Left ventricle myocardium inferior (tissue), 1 donor: ENCODE data around the gene HMGCL. TPM values are rescaled to one million over a fixed set of nuclear protein-coding genes. Genes with fewer than 3 reads are reported as not detected.

Experiments
- DNase-seq: peaks from one replicate; pipeline ENCODE4 v3.0.0-alpha.2; 2020
- H3K27ac ChIP-seq: fragments of 200-600 bp; replicated peaks from 2 replicates; pipeline ENCODE4 v1.8.0; 2021
- H3K27me3 ChIP-seq: fragments of 200-600 bp; 2 replicates; pipeline ENCODE4 v1.8.0; 2021; ENCODE audit warnings: low read depth
- H3K36me3 ChIP-seq: fragments of 200-600 bp; 2 replicates; pipeline ENCODE4 v1.8.0; 2021
- H3K4me1 ChIP-seq: fragments of 200-600 bp; 2 replicates; pipeline ENCODE4 v1.8.0; 2021
- H3K4me3 ChIP-seq: fragments of 200-600 bp; 2 replicates; pipeline ENCODE4 v1.8.0; 2021; ENCODE audit warnings: mild to moderate bottlenecking, moderate library complexity
- H3K9me3 ChIP-seq: fragments of 200-600 bp; replicated peaks from 2 replicates; pipeline ENCODE4 v1.8.0; 2021
- CTCF ChIP-seq: fragments of 200-600 bp; IDR thresholded peaks from 2 replicates; pipeline ENCODE4 v1.8.0; 2021; ENCODE audit warnings: antibody characterized with exemption, mild to moderate bottlenecking, borderline replicate concordance
- intact Hi-C: fragments of 100-400 bp; cut with micrococcal nuclease; formaldehyde crosslinking; loops from one replicate; pipeline ENCODE4 v1.11.0; 2022
- total RNA-seq: library from RNA; stranded (reverse); fragmentation: NEBNext Ultra II Directional; extraction: Animal tissue kit (Norgen Biotek cat#: 25700); gene quantifications from one replicate; pipeline ENCODE4 v1.2.1, GENCODE V29; 2021
- donor health status: DM: no; HTN: yes; CAD: no; lungs with severe emphysema.

The HMGCL gene
- total RNA-seq, 1 donor from 2014 or later, result 31.9 TPM

- H3K9me3 ChIP-seq, result no peaks in the 10 kb centered on the region
- H3K4me3 ChIP-seq, result no peak overlapping the region
- intact Hi-C loops, result no loop called here
- peaks cover 83% of the 10 kb centered on the region for H3K4me1 ChIP-seq
- H3K27ac ChIP-seq, result no peak overlapping the region
- H3K27me3 ChIP-seq, result no peaks in the 10 kb centered on the region
- DNase-seq, result no peak
- peaks cover 22% of the 10 kb centered on the region for H3K36me3 ChIP-seq
- no peak for TF ChIP-seq CTCF
Observed at GRCh38 chr1:23776217-23776616, 49.0 kb downstream of the HMGCL start.

- H3K4me1 ChIP-seq, result peaks cover 75% of the 10 kb centered on the region
- no peak overlapping the region for H3K4me3 ChIP-seq
- H3K27me3 ChIP-seq, result no peaks in the 10 kb centered on the region
- TF ChIP-seq CTCF, result no peak
- no peaks in the 10 kb centered on the region for H3K9me3 ChIP-seq
- H3K27ac ChIP-seq, result peak overlapping the region; percentile 31
- DNase-seq, result no peak
- peaks cover 17% of the 10 kb centered on the region for H3K36me3 ChIP-seq
- intact Hi-C loops, result no loop called here
Observed at GRCh38 chr1:23774174-23774880, 50.9 kb downstream of the HMGCL start.

DNA sequence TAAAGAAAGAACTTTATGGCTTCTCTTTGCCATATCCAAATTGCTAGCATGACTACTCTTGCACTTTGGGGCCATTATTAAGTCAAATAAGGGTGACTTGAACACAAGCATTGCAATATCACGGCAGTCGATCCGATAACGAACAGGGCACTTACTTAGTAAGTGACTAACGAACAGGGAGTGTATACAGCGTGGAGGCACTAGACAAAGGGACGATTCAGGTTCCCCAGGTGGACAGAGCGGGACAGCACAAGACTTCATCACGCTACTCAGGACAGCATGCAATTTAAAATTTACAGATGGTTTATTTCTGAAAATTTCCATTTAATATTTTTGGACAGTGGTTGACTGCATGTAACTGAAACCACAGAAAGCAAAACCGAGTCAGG, 52.4 kb downstream of the HMGCL start:
- DNase-seq, result no peak
- no peak for TF ChIP-seq CTCF
- no peaks in the 10 kb centered on the region for H3K27me3 ChIP-seq
- peaks cover 17% of the 10 kb centered on the region for H3K36me3 ChIP-seq
- H3K9me3 ChIP-seq, result no peaks in the 10 kb centered on the region
- no peak overlapping the region for H3K4me3 ChIP-seq
- H3K4me1 ChIP-seq, result peaks cover 76% of the 10 kb centered on the region
- intact Hi-C loops, result no loop called here
- H3K27ac ChIP-seq, result no peak overlapping the region

GRCh38 chr1:23772049-23772853, 53.0 kb downstream of the HMGCL start:
- intact Hi-C loops, result no loop called here
- no peak overlapping the region for H3K27ac ChIP-seq
- TF ChIP-seq CTCF, result peak; percentile 97
- DNase-seq, result peak; percentile 87
- peaks cover 72% of the 10 kb centered on the region for H3K4me1 ChIP-seq
- H3K9me3 ChIP-seq, result no peaks in the 10 kb centered on the region
- H3K36me3 ChIP-seq, result peaks cover 17% of the 10 kb centered on the region
- H3K4me3 ChIP-seq, result no peak overlapping the region
- no peaks in the 10 kb centered on the region for H3K27me3 ChIP-seq

DNA sequence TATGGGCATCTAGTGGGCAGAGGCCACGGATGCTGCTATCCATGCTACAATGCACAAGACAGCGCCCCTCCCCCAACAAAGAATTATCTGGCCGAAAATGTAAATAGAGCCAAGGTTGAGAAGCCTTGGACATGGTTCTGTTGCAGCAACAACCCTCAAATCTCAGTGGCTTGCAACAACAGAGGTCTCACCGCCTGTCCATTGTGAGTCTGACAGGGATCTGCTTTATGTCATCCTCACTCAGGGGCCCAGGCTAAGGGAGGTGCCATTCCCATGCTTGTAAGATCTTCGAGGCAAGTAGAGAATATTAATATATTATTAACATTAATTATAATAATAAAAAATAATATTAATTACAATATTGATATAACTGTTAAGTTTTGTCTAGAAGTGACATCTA, 56.5 kb downstream of the HMGCL start:
- H3K27ac ChIP-seq, result peak overlapping the region; percentile 38
- no peaks in the 10 kb centered on the region for H3K9me3 ChIP-seq
- peaks cover 45% of the 10 kb centered on the region for H3K4me1 ChIP-seq
- intact Hi-C loops, result no loop called here
- TF ChIP-seq CTCF, result no peak
- no peaks in the 10 kb centered on the region for H3K27me3 ChIP-seq
- no peak for DNase-seq
- H3K4me3 ChIP-seq, result no peak overlapping the region
- H3K36me3 ChIP-seq, result peaks cover 23% of the 10 kb centered on the region
